Left lobe of liver (tissue), 2 donors: Measurements from ENCODE around the gene GMNC. TPM values are rescaled to one million over a fixed set of nuclear protein-coding genes. Genes with fewer than 3 reads are reported as not detected.
A peak's percentile ranks its signal among the peaks of the same experiment; 100 is the strongest.
"Not testable (repeated sequence)": the region's sequence is repeated elsewhere in the genome, so short reads cannot be mapped to it uniquely, and the experiment has no call there.

Experiments used
- ATAC-seq: fragments of 200-7000 bp; cut with Tn5 transposase; one replicate; pipeline ENCODE4 v1.9.1; 2020; ENCODE audit warnings: mild to moderate bottlenecking, moderate library complexity
- DNase-seq: peaks from one replicate; pipeline ENCODE4 v3.0.0-alpha.2; 2020; ENCODE audit warnings: low spot score
- total RNA-seq: library from RNA; stranded (reverse); gene quantifications from one replicate; pipeline ENCODE4 v1.2.1, GENCODE V29; 2021
- donor health status: DM: no; HTN: no; CAD: no; lungs with moderate emphysema.
- donor health status: DM: no; HTN: yes; CAD: no.

Gene GMNC
- total RNA-seq, result 7.3 TPM

- peak; percentile 89 for ATAC-seq
Measured at GRCh38 chr3:190862209-190863118, at the start of gene GMNC. Gene GMNC, minus strand, starts transcription at chr3:190862694. Its CDS starts 79 bp downstream, at chr3:190862615.

GRCh38 chr3:190911382-190911781 is 48.9 kb upstream of the GMNC start:
- ATAC-seq (no peak), DNase-seq (no peak)

More at GRCh38 chr3:190862209-190863118, at the start of gene GMNC:
- DNase-seq, result peak; percentile 97

GRCh38 chr3:190909908-190910307 is 47.4 kb upstream of the GMNC start:
- DNase-seq (no peak), ATAC-seq (no peak)

GRCh38 chr3:190903156-190903555 is 40.7 kb upstream of the GMNC start:
- no peak for ATAC-seq
- DNase-seq, result no peak

GRCh38 chr3:190902292-190902691 is 39.8 kb upstream of the GMNC start:
- no peak for DNase-seq
- no peak for ATAC-seq

- ATAC-seq, result no peak
- no peak for DNase-seq
Measured at GRCh38 chr3:190892395-190892902, 30.0 kb upstream of the GMNC start.

GRCh38 chr3:190886945-190887344 is 24.5 kb upstream of the GMNC start:
- DNase-seq (no peak), ATAC-seq (no peak)

- ATAC-seq (peak; percentile 93), DNase-seq (no peak)
Measured at GRCh38 chr3:190883973-190884832, 21.7 kb upstream of the GMNC start.

GRCh38 chr3:190883141-190883540 is 20.6 kb upstream of the GMNC start:
- DNase-seq (no peak), ATAC-seq (no peak)

GRCh38 chr3:190877925-190878324 is 15.4 kb upstream of the GMNC start:
- no peak for ATAC-seq
- DNase-seq, result no peak

- ATAC-seq, DNase-seq: not testable (repeated sequence)
Measured at GRCh38 chr3:190876433-190876832, 13.9 kb upstream of the GMNC start.

GRCh38 chr3:190875061-190875460 is 12.6 kb upstream of the GMNC start:
- DNase-seq, ATAC-seq: not testable (repeated sequence)

- ATAC-seq (no peak), DNase-seq (no peak)
Measured at GRCh38 chr3:190870127-190870526, 7.6 kb upstream of the GMNC start.

- ATAC-seq, result no peak
- no peak for DNase-seq
Measured at GRCh38 chr3:190867071-190867470, 4.6 kb upstream of the GMNC start.

- peak; percentile 55 for DNase-seq
- ATAC-seq, result peak; percentile 33
Measured at GRCh38 chr3:190865828-190866227, 3.3 kb upstream of the GMNC start.

GRCh38 chr3:190865419-190865818 is 2.9 kb upstream of the GMNC start:
- DNase-seq, result no peak
- ATAC-seq, result no peak

- ATAC-seq (no peak), DNase-seq (no peak)
Measured at GRCh38 chr3:190864002-190864401, 1.5 kb upstream of the GMNC start.

- ATAC-seq (no peak), DNase-seq (no peak)
Measured at GRCh38 chr3:190863119-190863465, 598 bp upstream of the GMNC start.

GRCh38 chr3:190860521-190860920 is 2.0 kb downstream of the GMNC start:
- DNase-seq (no peak), ATAC-seq (no peak)

- ATAC-seq, result no peak
Measured at GRCh38 chr3:190855151-190855550, 7.3 kb downstream of the GMNC start.

GRCh38 chr3:190854062-190854461 is 8.4 kb downstream of the GMNC start:
- DNase-seq (no peak), ATAC-seq (no peak)

More at GRCh38 chr3:190855151-190855550, 7.3 kb downstream of the GMNC start:
- DNase-seq, result no peak
